Dendritic cell treated with granulocyte-macrophage colony-stimulating factor and Interleukin-4, amounts not matched to agents 40 ng/mL and 50 ng/mL, for 4 days (primary cell): ENCODE measurements around the gene NDUFAF3.
"Not testable (repeated sequence)": the region's sequence is repeated elsewhere in the genome, so short reads cannot be mapped to it uniquely, and the experiment has no call there.

Source experiments
- H3K27ac Mint-ChIP-seq: one replicate; pipeline ENCODE4 v1.8.0; 2022; ENCODE audit warnings: mild to moderate bottlenecking, mixed read lengths
- H3K27me3 Mint-ChIP-seq: one replicate; pipeline ENCODE4 v1.8.0; 2022; ENCODE audit warnings: mild to moderate bottlenecking, mixed read lengths
- H3K36me3 Mint-ChIP-seq: one replicate; pipeline ENCODE4 v1.8.0; 2022; ENCODE audit warnings: low read depth, mixed read lengths
- H3K4me1 Mint-ChIP-seq: one replicate; pipeline ENCODE4 v1.8.0; 2022; ENCODE audit warnings: low read depth, mixed read lengths
- H3K4me3 Mint-ChIP-seq: one replicate; pipeline ENCODE4 v1.8.0; 2022; ENCODE audit warnings: mild to moderate bottlenecking, moderate library complexity, mixed read lengths
- H3K9me3 Mint-ChIP-seq: one replicate; pipeline ENCODE4 v1.8.0; 2022; ENCODE audit warnings: mixed read lengths
- intact Hi-C: fragments of 100-400 bp; cut with micrococcal nuclease; formaldehyde crosslinking; loops from one replicate; pipeline ENCODE4 v1.15.0; 2022

NDUFAF3 gene

GRCh38 chr3:49007771-49008528, 14.0 kb upstream of the NDUFAF3 start:
- Mint-ChIP-seq H3K9me3 (no peaks in the 10 kb centered on the region), H3K4me3 (peak overlapping the region; percentile 99), H3K27ac (peak overlapping the region; percentile 100), H3K36me3 (peaks cover 56% of the 10 kb centered on the region), H3K27me3 (no peaks in the 10 kb centered on the region), H3K4me1 (peaks cover 43% of the 10 kb centered on the region)
- intact Hi-C loops, result loop anchor here (1.0 kb wide), 1 partner anchor 13 kb away; no protein-coding TSS in a partner anchor

- intact Hi-C loops, result not testable (repeated sequence)
- peaks cover 63% of the 10 kb centered on the region for H3K36me3 Mint-ChIP-seq
- H3K4me3 Mint-ChIP-seq, result peak overlapping the region; percentile 99
Measured at GRCh38 chr3:49008627-49009026, 13.3 kb upstream of the NDUFAF3 start.

GRCh38 chr3:49009396-49009795, 12.5 kb upstream of the NDUFAF3 start:
- H3K36me3 Mint-ChIP-seq, result peaks cover 70% of the 10 kb centered on the region
- H3K27ac Mint-ChIP-seq, result no peak overlapping the region
- H3K9me3 Mint-ChIP-seq, result no peaks in the 10 kb centered on the region
- intact Hi-C loops, result no loop called here
- H3K4me3 Mint-ChIP-seq, result no peak overlapping the region
- no peaks in the 10 kb centered on the region for H3K27me3 Mint-ChIP-seq
- peaks cover 51% of the 10 kb centered on the region for H3K4me1 Mint-ChIP-seq

More at GRCh38 chr3:49008627-49009026, 13.3 kb upstream of the NDUFAF3 start:
- H3K27me3 Mint-ChIP-seq, H3K9me3 Mint-ChIP-seq: not testable (repeated sequence)
- Mint-ChIP-seq H3K27ac (peak overlapping the region; percentile 100), H3K4me1 (peaks cover 50% of the 10 kb centered on the region)

- intact Hi-C loops, result no loop called here
- Mint-ChIP-seq H3K27me3 (no peaks in the 10 kb centered on the region), H3K4me3 (no peak overlapping the region), H3K4me1 (peaks cover 57% of the 10 kb centered on the region), H3K9me3 (no peaks in the 10 kb centered on the region), H3K36me3 (peaks cover 89% of the 10 kb centered on the region), H3K27ac (no peak overlapping the region)
Measured at GRCh38 chr3:49012441-49013017, 9.4 kb upstream of the NDUFAF3 start.

GRCh38 chr3:49013113-49013737, 8.7 kb upstream of the NDUFAF3 start:
- H3K36me3 Mint-ChIP-seq, result peaks cover 85% of the 10 kb centered on the region
- H3K27me3 Mint-ChIP-seq, result no peaks in the 10 kb centered on the region
- H3K9me3 Mint-ChIP-seq, result no peaks in the 10 kb centered on the region
- H3K4me1 Mint-ChIP-seq, result peaks cover 56% of the 10 kb centered on the region
- intact Hi-C loops, result no loop called here
- H3K4me3 Mint-ChIP-seq, result no peak overlapping the region
- no peak overlapping the region for H3K27ac Mint-ChIP-seq

- Mint-ChIP-seq H3K36me3 (peaks cover 86% of the 10 kb centered on the region), H3K4me1 (peaks cover 53% of the 10 kb centered on the region), H3K27me3 (no peaks in the 10 kb centered on the region), H3K27ac (no peak overlapping the region), H3K4me3 (no peak overlapping the region), H3K9me3 (no peaks in the 10 kb centered on the region)
- intact Hi-C loops, result no loop called here
Measured at GRCh38 chr3:49013738-49014660, 7.9 kb upstream of the NDUFAF3 start.

GRCh38 chr3:49015072-49015471, 6.8 kb upstream of the NDUFAF3 start:
- Mint-ChIP-seq H3K4me1 (peaks cover 56% of the 10 kb centered on the region), H3K4me3 (no peak overlapping the region), H3K27ac (no peak overlapping the region), H3K27me3 (no peaks in the 10 kb centered on the region), H3K36me3 (peaks cover 79% of the 10 kb centered on the region), H3K9me3 (no peaks in the 10 kb centered on the region)
- intact Hi-C loops, result no loop called here

GRCh38 chr3:49015765-49016164, 6.2 kb upstream of the NDUFAF3 start:
- no peak overlapping the region for H3K27ac Mint-ChIP-seq

GRCh38 chr3:49016414-49017228, 5.3 kb upstream of the NDUFAF3 start:
- peaks cover 79% of the 10 kb centered on the region for H3K36me3 Mint-ChIP-seq
- H3K27ac Mint-ChIP-seq, result no peak overlapping the region
- intact Hi-C loops, result no loop called here
- no peaks in the 10 kb centered on the region for H3K27me3 Mint-ChIP-seq
- H3K4me1 Mint-ChIP-seq, result peaks cover 61% of the 10 kb centered on the region
- H3K4me3 Mint-ChIP-seq, result no peak overlapping the region
- no peaks in the 10 kb centered on the region for H3K9me3 Mint-ChIP-seq

More at GRCh38 chr3:49015765-49016164, 6.2 kb upstream of the NDUFAF3 start:
- H3K4me3 Mint-ChIP-seq, result no peak overlapping the region
- H3K4me1 Mint-ChIP-seq, result peaks cover 62% of the 10 kb centered on the region
- intact Hi-C loops, result no loop called here
- H3K36me3 Mint-ChIP-seq, result peaks cover 79% of the 10 kb centered on the region
- H3K27me3 Mint-ChIP-seq, result no peaks in the 10 kb centered on the region
- no peaks in the 10 kb centered on the region for H3K9me3 Mint-ChIP-seq

- H3K27ac Mint-ChIP-seq, result peak overlapping the region; percentile 98
- peak overlapping the region; percentile 91 for H3K4me3 Mint-ChIP-seq
- no peaks in the 10 kb centered on the region for H3K9me3 Mint-ChIP-seq
- peaks cover 55% of the 10 kb centered on the region for H3K4me1 Mint-ChIP-seq
- no peaks in the 10 kb centered on the region for H3K27me3 Mint-ChIP-seq
- intact Hi-C loops, result no loop called here
- peaks cover 76% of the 10 kb centered on the region for H3K36me3 Mint-ChIP-seq
Measured at GRCh38 chr3:49017229-49017970, 4.5 kb upstream of the NDUFAF3 start.

GRCh38 chr3:49017971-49018706, 3.8 kb upstream of the NDUFAF3 start, which contains the start of gene DALRD3:
TSS of gene DALRD3 (minus strand) at chr3:49018580. CDS start at chr3:49018564, 16 bp downstream.
- Mint-ChIP-seq H3K4me3 (peak within 1 kb of the TSS; percentile 91), H3K27me3 (no peaks in the 10 kb centered on the region), H3K27ac (peak within 1 kb of the TSS; percentile 98), H3K36me3 (peaks cover 76% of the 10 kb centered on the region), H3K9me3 (no peaks in the 10 kb centered on the region), H3K4me1 (peaks cover 57% of the 10 kb centered on the region)
- intact Hi-C loops, result no loop called here

- intact Hi-C loops, result no loop called here
- H3K9me3 Mint-ChIP-seq, result no peaks in the 10 kb centered on the region
- peak overlapping the region; percentile 98 for H3K27ac Mint-ChIP-seq
- peaks cover 76% of the 10 kb centered on the region for H3K36me3 Mint-ChIP-seq
- H3K27me3 Mint-ChIP-seq, result no peaks in the 10 kb centered on the region
- H3K4me1 Mint-ChIP-seq, result peaks cover 57% of the 10 kb centered on the region
- peak overlapping the region; percentile 91 for H3K4me3 Mint-ChIP-seq
Measured at GRCh38 chr3:49018707-49019006, 3.3 kb upstream of the NDUFAF3 start.
